K562 (cell line): ENCODE results near the gene PLD6.
"Not testable (repeated sequence)": the region's sequence is repeated elsewhere in the genome, so short reads cannot be mapped to it uniquely, and the experiment has no call there.

Experiments used
- CLOCK ChIP-seq: fragments of 250-450 bp; sonication (Bioruptor Pico); IDR thresholded peaks from 2 replicates; pipeline ENCODE4 v1.4.0; 2020; ENCODE audit warnings: mild to moderate bottlenecking, moderate library complexity, borderline replicate concordance
- KAT8 ChIP-seq: fragments of 450-650 bp; IDR thresholded peaks from 2 replicates; pipeline ENCODE4 v1.6.1; 2016; ENCODE audit warnings: low read depth, mild to moderate bottlenecking
- NCOA4 ChIP-seq: fragments of 450-650 bp; IDR thresholded peaks from 2 replicates; pipeline ENCODE4 v1.6.1; 2018; ENCODE audit warnings: mild to moderate bottlenecking; ENCODE audit not compliant: partially characterized antibody
- NELFE ChIP-seq: IDR thresholded peaks from 2 replicates; pipeline ENCODE4 v1.6.1; 2011; ENCODE audit warnings: mild to moderate bottlenecking; ENCODE audit not compliant: insufficient read depth, insufficient read length
- SMAD4 ChIP-seq: fragments of 250-450 bp; sonication (Bioruptor Pico); conservative IDR thresholded peaks from 2 replicates; pipeline ENCODE4 v1.8.0; 2021; ENCODE audit warnings: inconsistent platforms, mild to moderate bottlenecking, moderate library complexity
- SMARCB1 ChIP-seq: IDR thresholded peaks from 2 replicates; pipeline ENCODE4 v1.6.1; 2011; ENCODE audit warnings: improper control_type of control experiment, low read depth; ENCODE audit not compliant: insufficient read length
- SP1 ChIP-seq: sonication (generic); formaldehyde crosslinking; IDR thresholded peaks from 2 replicates; pipeline ENCODE4 v1.8.1; 2022; ENCODE audit warnings: mild to moderate bottlenecking, missing genetic modification reagents
- ZNF253 ChIP-seq: fragments of 250-450 bp; sonication (Bioruptor Pico); conservative IDR thresholded peaks from 2 replicates; pipeline ENCODE4 v1.6.1; 2021; ENCODE audit warnings: mild to moderate bottlenecking
- TF ChIP-seq, protein P1 (sequence below), 3 experiments: IDR thresholded peaks in 2 of 3; conservative IDR thresholded peaks in 1 of 3; 2 replicates each; pipeline ENCODE4 v1.5.1; 2011 to 2012; ENCODE audit warnings: low read length in 3 of 3, mild to moderate bottlenecking in 3 of 3, control low read depth in 2 of 3, improper control_type of control experiment in 1 of 3, inconsistent platforms in 1 of 3, low read depth in 1 of 3, mixed read lengths in 1 of 3, moderate library complexity in 1 of 3; ENCODE audit not compliant: insufficient read depth in 2 of 3

GRCh38 chr17:17195466-17195865 is 10.7 kb downstream of the PLD6 start:
- TF ChIP-seq, protein P1, sequence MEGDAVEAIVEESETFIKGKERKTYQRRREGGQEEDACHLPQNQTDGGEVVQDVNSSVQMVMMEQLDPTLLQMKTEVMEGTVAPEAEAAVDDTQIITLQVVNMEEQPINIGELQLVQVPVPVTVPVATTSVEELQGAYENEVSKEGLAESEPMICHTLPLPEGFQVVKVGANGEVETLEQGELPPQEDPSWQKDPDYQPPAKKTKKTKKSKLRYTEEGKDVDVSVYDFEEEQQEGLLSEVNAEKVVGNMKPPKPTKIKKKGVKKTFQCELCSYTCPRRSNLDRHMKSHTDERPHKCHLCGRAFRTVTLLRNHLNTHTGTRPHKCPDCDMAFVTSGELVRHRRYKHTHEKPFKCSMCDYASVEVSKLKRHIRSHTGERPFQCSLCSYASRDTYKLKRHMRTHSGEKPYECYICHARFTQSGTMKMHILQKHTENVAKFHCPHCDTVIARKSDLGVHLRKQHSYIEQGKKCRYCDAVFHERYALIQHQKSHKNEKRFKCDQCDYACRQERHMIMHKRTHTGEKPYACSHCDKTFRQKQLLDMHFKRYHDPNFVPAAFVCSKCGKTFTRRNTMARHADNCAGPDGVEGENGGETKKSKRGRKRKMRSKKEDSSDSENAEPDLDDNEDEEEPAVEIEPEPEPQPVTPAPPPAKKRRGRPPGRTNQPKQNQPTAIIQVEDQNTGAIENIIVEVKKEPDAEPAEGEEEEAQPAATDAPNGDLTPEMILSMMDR (IDR thresholded peaks at IDR 0.05 in 2 of 3, conservative IDR thresholded peaks at IDR 0.05 in 1 of 3; ENCODE audit: insufficient read depth in 2 of 3, low read depth in 1 of 3, low read length in 3 of 3), result not testable (repeated sequence)
- TF ChIP-seq CLOCK; KAT8; SP1 (CRISPR knock-in tag); NELFE; SMARCB1; ZNF253 (CRISPR knock-in tag); NCOA4; SMAD4 (CRISPR knock-in tag): not testable (repeated sequence)
